GM12874 (cell line): ENCODE data around the gene TTC8.

Source experiments
- TF ChIP-seq, protein P1 (sequence below): IDR thresholded peaks from 2 replicates; pipeline ENCODE4 v1.5.1; 2011; ENCODE audit warnings: low read depth, mild to moderate bottlenecking, control low read depth, low read length, moderate library complexity; ENCODE audit not compliant: insufficient read depth

TTC8 gene

GRCh38 chr14:88792473-88793258 lies 31.8 kb upstream of the TTC8 start, which contains the start of gene EML5:
Gene EML5 (minus strand): TSS chr14:88792953. CDS start chr14:88792503, 450 bp downstream.
- TF ChIP-seq, protein P1, sequence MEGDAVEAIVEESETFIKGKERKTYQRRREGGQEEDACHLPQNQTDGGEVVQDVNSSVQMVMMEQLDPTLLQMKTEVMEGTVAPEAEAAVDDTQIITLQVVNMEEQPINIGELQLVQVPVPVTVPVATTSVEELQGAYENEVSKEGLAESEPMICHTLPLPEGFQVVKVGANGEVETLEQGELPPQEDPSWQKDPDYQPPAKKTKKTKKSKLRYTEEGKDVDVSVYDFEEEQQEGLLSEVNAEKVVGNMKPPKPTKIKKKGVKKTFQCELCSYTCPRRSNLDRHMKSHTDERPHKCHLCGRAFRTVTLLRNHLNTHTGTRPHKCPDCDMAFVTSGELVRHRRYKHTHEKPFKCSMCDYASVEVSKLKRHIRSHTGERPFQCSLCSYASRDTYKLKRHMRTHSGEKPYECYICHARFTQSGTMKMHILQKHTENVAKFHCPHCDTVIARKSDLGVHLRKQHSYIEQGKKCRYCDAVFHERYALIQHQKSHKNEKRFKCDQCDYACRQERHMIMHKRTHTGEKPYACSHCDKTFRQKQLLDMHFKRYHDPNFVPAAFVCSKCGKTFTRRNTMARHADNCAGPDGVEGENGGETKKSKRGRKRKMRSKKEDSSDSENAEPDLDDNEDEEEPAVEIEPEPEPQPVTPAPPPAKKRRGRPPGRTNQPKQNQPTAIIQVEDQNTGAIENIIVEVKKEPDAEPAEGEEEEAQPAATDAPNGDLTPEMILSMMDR = peak; percentile 33; the same call in 1 of the 2 replicates

DNA sequence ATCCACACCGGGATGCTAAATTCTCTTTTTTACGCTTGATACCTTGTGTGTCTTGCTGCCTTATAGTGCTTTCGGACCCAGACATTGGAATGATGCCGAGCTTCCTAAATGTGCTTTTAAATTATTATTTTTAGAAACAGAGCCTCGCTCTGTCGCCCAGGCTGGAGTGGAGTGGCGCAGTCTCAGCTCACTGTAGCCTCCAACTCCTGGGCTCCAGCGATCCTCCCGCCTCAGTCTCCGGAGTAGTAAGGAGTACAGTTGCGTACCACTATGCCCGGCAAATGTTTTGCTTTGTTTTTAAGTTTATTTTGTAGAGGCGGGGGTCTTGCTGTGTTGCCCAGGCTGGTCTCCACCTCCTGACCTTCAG lies 31.2 kb upstream of the TTC8 start:
- TF ChIP-seq, protein P1 = no peak

DNA sequence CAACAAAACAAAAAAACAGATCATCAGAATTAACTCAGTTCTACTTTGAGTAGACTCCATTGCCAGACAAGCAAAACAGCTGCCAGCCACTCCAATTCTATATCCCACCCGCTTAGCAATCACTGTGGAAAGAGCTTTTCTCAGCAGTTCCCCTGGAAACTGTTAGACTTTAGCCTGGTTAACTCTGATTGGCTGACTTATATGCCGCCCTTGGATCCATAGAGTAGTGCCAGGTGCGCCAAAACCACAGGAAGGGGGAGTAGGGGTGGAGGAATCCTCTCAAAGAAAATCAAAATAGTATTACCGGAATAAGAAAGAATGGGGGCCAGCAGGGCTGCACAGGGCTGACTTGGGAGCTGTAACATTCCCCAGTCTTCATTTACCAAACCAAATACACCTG lies 26.3 kb upstream of the TTC8 start:
- TF ChIP-seq, protein P1 = no peak

DNA sequence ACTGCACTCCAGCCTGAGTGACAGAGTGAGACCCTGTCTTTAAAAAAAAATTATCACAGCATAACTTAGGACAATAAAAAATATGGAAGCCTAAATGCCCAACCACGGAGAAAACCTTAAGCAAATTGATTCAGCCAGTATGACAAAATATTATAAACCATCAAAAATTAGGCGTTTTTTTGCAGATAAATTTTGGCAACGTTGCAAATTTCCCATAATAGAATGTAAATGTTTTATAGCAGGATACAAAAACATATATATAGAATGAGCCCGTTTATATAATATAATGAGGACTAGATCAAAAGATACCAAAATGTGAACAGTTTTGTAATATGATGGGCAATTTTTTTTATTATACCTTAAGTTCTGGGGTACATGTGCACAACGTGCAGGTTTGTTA lies 24.9 kb upstream of the TTC8 start:
- TF ChIP-seq, protein P1 = no peak

DNA sequence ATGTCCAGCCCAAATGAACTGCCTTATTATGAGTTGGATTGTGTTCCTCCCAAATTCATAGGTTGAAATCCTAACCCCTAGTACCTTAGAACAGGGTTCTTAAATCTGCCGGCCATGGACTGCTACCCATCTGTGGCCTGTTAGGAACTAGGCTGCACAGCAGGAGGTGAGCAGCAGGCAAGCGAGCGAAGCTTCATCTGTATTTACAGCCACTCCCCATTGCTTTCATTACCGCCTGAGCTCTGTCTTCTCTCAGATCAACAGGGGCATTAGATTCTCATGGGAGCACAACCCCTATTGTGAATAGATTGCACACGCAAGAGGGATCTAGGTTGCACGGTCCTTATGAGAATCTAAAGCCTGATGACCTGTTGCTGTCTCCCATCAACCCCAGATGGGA lies 21.9 kb upstream of the TTC8 start:
- TF ChIP-seq, protein P1 = no peak

GRCh38 chr14:88804035-88804434 lies 20.4 kb upstream of the TTC8 start:
- TF ChIP-seq, protein P1 = no peak

DNA sequence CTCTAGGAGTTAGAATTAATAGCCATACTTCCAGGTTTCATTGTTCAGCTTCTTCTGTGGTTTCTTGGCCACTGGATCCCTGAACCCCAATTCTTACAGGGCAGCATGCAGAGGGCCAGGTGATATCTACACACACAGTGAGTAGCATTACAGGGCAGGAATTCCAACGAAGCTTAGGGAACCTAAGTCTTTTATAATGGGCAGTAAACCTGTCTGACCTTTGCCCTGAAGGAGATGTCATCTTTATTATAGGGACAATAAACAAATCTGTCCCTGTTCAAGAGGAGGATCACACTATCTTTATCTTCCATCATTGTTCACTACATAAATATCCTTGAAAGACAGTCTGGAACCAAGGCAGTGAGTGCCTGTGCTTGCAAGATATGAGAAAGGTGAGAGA lies 20.0 kb upstream of the TTC8 start:
- TF ChIP-seq, protein P1 = no peak
